ENCODE measurements around the gene PRKCQ.

The PRKCQ gene

GRCh38 chr10:6404127-6405072, 175.7 kb downstream of the PRKCQ start:
- H3K4me3 ChIP-seq (replicated peaks; ENCODE audit: insufficient read depth, low read length), result no peak overlapping the region
- DNase-seq (ENCODE audit: low read depth in 1 of 2, low spot score in 1 of 2), result no peak
- H3K27ac ChIP-seq (replicated peaks), result no peak overlapping the region
- H3K27me3 ChIP-seq (ENCODE audit: insufficient read depth, poor library complexity, severe bottlenecking), result no peaks in the 10 kb centered on the region
- TF ChIP-seq POLR2AphosphoS5 (IDR thresholded peaks at IDR 0.05; ENCODE audit: low read depth), result no peak
- TF ChIP-seq, protein P1, sequence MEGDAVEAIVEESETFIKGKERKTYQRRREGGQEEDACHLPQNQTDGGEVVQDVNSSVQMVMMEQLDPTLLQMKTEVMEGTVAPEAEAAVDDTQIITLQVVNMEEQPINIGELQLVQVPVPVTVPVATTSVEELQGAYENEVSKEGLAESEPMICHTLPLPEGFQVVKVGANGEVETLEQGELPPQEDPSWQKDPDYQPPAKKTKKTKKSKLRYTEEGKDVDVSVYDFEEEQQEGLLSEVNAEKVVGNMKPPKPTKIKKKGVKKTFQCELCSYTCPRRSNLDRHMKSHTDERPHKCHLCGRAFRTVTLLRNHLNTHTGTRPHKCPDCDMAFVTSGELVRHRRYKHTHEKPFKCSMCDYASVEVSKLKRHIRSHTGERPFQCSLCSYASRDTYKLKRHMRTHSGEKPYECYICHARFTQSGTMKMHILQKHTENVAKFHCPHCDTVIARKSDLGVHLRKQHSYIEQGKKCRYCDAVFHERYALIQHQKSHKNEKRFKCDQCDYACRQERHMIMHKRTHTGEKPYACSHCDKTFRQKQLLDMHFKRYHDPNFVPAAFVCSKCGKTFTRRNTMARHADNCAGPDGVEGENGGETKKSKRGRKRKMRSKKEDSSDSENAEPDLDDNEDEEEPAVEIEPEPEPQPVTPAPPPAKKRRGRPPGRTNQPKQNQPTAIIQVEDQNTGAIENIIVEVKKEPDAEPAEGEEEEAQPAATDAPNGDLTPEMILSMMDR (IDR thresholded peaks at IDR 0.05; ENCODE audit: insufficient read depth, low read length), result no peak
- no peak for TF ChIP-seq GABPA (IDR thresholded peaks at IDR 0.05; ENCODE audit: low read depth)
- no peak for TF ChIP-seq SPI1 (IDR thresholded peaks at IDR 0.05; ENCODE audit: borderline replicate concordance, low read depth)
- TF ChIP-seq REST (IDR thresholded peaks at IDR 0.05; ENCODE audit: insufficient replicate concordance, low read depth), result no peak

DNA sequence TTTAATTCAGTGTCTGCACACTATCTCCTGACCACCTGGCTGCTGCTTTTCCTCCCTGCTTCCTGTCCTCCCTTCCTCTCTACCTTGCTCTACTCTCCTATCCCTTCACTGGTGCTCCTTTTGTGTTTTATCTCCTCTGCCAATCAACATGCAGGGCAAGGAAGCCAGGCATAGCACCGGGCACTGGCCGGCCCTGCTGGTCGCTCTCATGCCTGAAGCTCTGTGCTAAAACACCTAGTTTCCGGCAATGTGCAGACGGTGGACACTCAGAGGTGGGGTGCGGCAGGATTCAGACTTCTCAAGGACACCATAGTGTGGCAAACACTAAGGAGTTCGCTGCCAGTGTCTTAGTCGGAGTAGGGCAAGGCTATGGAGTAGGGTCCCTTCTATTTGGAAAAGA, 177.1 kb downstream of the PRKCQ start:
- TF ChIP-seq, protein P1 (IDR thresholded peaks at IDR 0.05; ENCODE audit: insufficient read depth, low read length), result no peak
- TF ChIP-seq REST (IDR thresholded peaks at IDR 0.05; ENCODE audit: insufficient replicate concordance, low read depth) (no peak), GABPA (IDR thresholded peaks at IDR 0.05; ENCODE audit: low read depth) (no peak), SPI1 (IDR thresholded peaks at IDR 0.05; ENCODE audit: borderline replicate concordance, low read depth) (no peak), POLR2AphosphoS5 (IDR thresholded peaks at IDR 0.05; ENCODE audit: low read depth) (no peak)
- Histone ChIP-seq H3K4me3 (replicated peaks; ENCODE audit: insufficient read depth, low read length) (no peak overlapping the region), H3K27ac (replicated peaks) (no peak overlapping the region), H3K27me3 (ENCODE audit: insufficient read depth, poor library complexity, severe bottlenecking) (no peaks in the 10 kb centered on the region)
- no peak for DNase-seq (ENCODE audit: low read depth in 1 of 2, low spot score in 1 of 2)

- no peak for DNase-seq (ENCODE audit: low read depth in 1 of 2, low spot score in 1 of 2)
- Histone ChIP-seq H3K4me3 (replicated peaks; ENCODE audit: insufficient read depth, low read length) (no peak overlapping the region), H3K27me3 (ENCODE audit: insufficient read depth, poor library complexity, severe bottlenecking) (no peaks in the 10 kb centered on the region), H3K27ac (replicated peaks) (no peak overlapping the region)
- TF ChIP-seq GABPA (IDR thresholded peaks at IDR 0.05; ENCODE audit: low read depth) (no peak), REST (IDR thresholded peaks at IDR 0.05; ENCODE audit: insufficient replicate concordance, low read depth) (no peak), SPI1 (IDR thresholded peaks at IDR 0.05; ENCODE audit: borderline replicate concordance, low read depth) (no peak), POLR2AphosphoS5 (IDR thresholded peaks at IDR 0.05; ENCODE audit: low read depth) (no peak)
- TF ChIP-seq, protein P1 (IDR thresholded peaks at IDR 0.05; ENCODE audit: insufficient read depth, low read length), result no peak
These were observed 177.7 kb downstream of the PRKCQ start for GRCh38 chr10:6402349-6402709.

Measured in HL-60 (cell line).